ENCODE measurements around the gene BLACAT1. TPM values are rescaled to one million over a fixed set of nuclear protein-coding genes. Genes with fewer than 3 reads are reported as not detected.
"Not testable (repeated sequence)": the region's sequence is repeated elsewhere in the genome, so short reads cannot be mapped to it uniquely, and the experiment has no call there.

Gene BLACAT1
- total RNA-seq, 1 experiment from 2014 or later, result not detected

- Histone ChIP-seq H3K27me3 (replicated peaks) (peaks cover 26% of the 10 kb centered on the region), H3K9me3 (replicated peaks) (no peaks in the 10 kb centered on the region), H3K27ac (no peak overlapping the region), H3K36me3 (no peaks in the 10 kb centered on the region), H3K4me1 (replicated peaks) (no peaks in the 10 kb centered on the region), H3K4me3 (no peak overlapping the region)
- DNase-seq (ENCODE audit: low read depth in 1 of 2, low spot score in 2 of 2), result no peak
Measured at GRCh38 chr1:205437570-205437969, 18.3 kb downstream of the BLACAT1 start.

DNA sequence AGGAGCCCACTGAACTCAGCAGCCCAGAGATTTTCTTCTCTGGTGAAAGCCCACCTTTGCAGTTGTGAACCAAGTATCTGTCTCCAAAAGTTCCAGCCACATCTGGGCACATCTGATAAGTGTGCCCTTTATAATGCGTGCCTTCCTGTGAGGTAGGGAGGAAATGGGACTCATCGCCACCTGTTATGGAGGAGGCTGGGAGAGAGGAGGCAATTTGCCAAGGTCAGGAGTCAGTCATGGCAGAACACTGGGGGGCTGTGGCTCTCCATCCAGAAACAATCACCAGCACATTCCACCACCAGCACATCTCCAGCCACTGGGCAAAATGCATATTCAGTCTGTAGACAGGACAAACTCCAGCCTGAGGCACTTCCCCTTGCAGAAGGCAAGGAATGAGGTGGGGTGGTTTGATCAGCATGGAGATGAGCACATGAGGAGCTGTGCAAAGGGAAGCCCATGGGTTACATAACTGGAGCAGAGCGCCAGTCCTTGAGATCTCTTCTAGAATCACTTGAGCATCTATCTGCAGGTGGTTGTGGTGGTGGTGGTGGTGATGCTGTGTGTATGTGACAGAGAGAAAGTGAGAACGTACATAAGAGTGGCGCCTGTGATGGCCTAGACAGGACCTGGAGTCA is 19.0 kb downstream of the BLACAT1 start:
- no peak overlapping the region for H3K27ac ChIP-seq

GRCh38 chr1:205435578-205436573 is 20.0 kb downstream of the BLACAT1 start:
- DNase-seq (ENCODE audit: low read depth in 1 of 2, low spot score in 2 of 2), result no peak
- Histone ChIP-seq H3K36me3 (no peaks in the 10 kb centered on the region), H3K9me3 (replicated peaks) (no peaks in the 10 kb centered on the region), H3K4me3 (no peak overlapping the region), H3K27me3 (replicated peaks) (peaks cover 33% of the 10 kb centered on the region), H3K4me1 (replicated peaks) (no peaks in the 10 kb centered on the region), H3K27ac (no peak overlapping the region)

More for the DNA sequence above, 19.0 kb downstream of the BLACAT1 start:
- H3K4me1 ChIP-seq (replicated peaks), result no peaks in the 10 kb centered on the region
- H3K36me3 ChIP-seq, result no peaks in the 10 kb centered on the region
- no peaks in the 10 kb centered on the region for H3K9me3 ChIP-seq (replicated peaks)
- no peak overlapping the region for H3K4me3 ChIP-seq
- peaks cover 27% of the 10 kb centered on the region for H3K27me3 ChIP-seq (replicated peaks)
- DNase-seq (ENCODE audit: low read depth in 1 of 2, low spot score in 2 of 2), result no peak

DNA sequence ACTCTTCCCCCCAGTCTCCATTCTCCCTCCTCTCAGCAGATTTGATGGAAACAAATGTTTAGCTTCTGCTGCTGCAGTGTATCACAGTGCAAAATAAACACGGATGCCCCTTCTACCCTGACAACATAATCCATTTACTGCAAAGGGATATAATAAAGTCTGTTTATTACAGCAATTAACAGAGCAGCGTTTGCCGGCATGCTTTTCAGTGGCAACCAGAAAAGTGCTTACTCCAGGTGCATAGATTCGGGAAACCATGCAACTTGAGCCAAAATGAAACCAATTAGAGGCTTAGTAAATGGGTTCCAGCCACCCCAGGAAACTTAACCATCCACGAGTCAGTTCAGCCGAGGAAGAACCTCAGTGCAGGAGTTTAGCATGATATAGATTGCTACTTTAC is 21.1 kb downstream of the BLACAT1 start:
- Histone ChIP-seq H3K36me3 (no peaks in the 10 kb centered on the region), H3K4me1 (replicated peaks) (no peaks in the 10 kb centered on the region), H3K4me3 (no peak overlapping the region), H3K27ac (no peak overlapping the region), H3K9me3 (replicated peaks) (no peaks in the 10 kb centered on the region), H3K27me3 (replicated peaks) (peaks cover 37% of the 10 kb centered on the region)
- no peak for DNase-seq (ENCODE audit: low read depth in 1 of 2, low spot score in 2 of 2)

GRCh38 chr1:205432692-205433091 is 23.2 kb downstream of the BLACAT1 start:
- H3K27me3 ChIP-seq (replicated peaks), result peaks cover 37% of the 10 kb centered on the region
- not testable (repeated sequence) for H3K36me3 ChIP-seq; H3K9me3 ChIP-seq (replicated peaks); H3K4me3 ChIP-seq; H3K4me1 ChIP-seq (replicated peaks); DNase-seq (ENCODE audit: low read depth in 1 of 2, low spot score in 2 of 2); H3K27ac ChIP-seq

- Histone ChIP-seq H3K4me1 (replicated peaks) (no peaks in the 10 kb centered on the region), H3K9me3 (replicated peaks) (no peaks in the 10 kb centered on the region), H3K27me3 (replicated peaks) (peaks cover 43% of the 10 kb centered on the region), H3K36me3 (no peaks in the 10 kb centered on the region), H3K4me3 (no peak overlapping the region), H3K27ac (no peak overlapping the region)
- DNase-seq (ENCODE audit: low read depth in 1 of 2, low spot score in 2 of 2), result no peak
Measured at GRCh38 chr1:205432116-205432515, 23.7 kb downstream of the BLACAT1 start.

DNA sequence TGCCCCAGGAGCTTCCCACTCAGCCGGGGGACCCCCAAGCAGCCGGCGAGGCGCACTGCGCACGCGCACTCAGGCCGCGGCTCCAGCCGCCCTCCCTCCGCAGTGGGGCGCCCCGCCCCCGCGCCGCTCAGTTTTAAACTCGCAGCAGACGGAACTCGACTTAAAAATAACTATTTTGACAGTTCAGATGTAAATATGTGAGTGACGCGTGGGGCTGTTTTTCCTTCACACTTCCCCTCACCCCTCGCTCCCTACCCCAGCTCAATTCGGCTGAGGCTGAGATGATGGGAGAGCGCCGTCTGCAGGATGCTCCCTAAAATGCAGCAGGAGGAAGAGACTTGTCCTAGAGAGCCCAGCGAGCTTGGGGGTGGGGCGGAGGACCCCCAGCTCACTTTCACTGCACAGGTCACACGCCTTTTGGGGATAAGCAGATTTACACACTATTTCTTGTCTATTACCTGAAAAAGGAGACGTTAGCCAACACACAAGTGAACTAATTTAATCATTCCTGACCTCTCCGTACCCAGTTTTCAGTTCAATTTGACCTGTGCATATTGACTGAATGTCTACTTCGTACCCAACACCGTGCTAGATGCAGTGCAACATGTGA is 25.0 kb downstream of the BLACAT1 start:
- H3K9me3 ChIP-seq (replicated peaks), result no peaks in the 10 kb centered on the region
- peaks cover 50% of the 10 kb centered on the region for H3K27me3 ChIP-seq (replicated peaks)
- DNase-seq (ENCODE audit: low read depth in 1 of 2, low spot score in 2 of 2), result peak in 1 of 2 experiments; percentile 56
- no peaks in the 10 kb centered on the region for H3K4me1 ChIP-seq (replicated peaks)
- peak overlapping the region; percentile 20 for H3K4me3 ChIP-seq
- no peaks in the 10 kb centered on the region for H3K36me3 ChIP-seq
- H3K27ac ChIP-seq, result no peak overlapping the region

DNA sequence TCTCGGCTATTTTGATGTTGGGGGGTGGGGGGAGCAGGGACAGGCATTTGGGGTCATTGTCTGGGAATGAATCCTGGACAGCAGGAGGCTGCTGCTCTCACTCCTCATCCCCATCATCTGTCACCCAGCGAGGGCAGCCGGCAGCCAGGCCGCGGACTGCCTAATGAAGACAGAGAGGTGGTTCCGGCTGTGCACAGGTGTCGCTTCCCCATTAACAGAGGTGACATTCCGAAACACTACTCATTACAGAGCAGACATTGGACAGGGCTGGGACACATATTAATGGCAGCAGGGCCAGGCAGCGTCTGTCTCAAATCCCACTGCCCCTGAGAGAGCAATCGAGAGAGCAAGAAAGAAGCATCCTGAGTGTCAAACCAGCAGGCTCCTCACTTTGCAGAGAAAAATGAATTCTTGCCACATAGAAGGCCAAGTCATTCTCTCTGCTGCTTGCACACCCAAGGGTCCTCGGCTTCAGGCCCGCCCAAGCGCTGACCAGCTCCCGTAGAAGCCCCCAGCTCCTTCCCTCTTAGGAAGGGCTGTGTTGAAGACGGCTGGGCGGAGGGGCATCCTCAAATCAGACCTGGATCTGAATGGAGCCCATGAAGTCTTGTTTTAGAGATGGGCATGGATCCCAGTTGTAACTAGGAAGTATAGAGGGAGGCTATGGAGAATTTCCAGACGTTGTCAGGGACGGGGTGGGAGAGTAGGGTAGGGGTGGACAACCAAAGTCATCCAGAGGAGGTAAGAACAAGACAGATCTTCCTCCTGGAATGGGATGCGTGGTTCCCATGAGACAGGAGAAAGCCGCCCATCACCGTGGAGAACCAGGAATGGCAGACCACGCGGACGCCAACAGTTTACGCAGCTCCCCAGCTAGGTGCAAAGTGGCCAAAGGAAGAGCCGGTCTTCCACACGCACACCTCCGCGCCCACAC is 25.8 kb downstream of the BLACAT1 start:
- Histone ChIP-seq H3K36me3 (no peaks in the 10 kb centered on the region), H3K27ac (no peak overlapping the region), H3K27me3 (replicated peaks) (peaks cover 50% of the 10 kb centered on the region), H3K4me1 (replicated peaks) (no peaks in the 10 kb centered on the region), H3K4me3 (peak overlapping the region; percentile 20; the same call in 1 of the 2 replicates), H3K9me3 (replicated peaks) (no peaks in the 10 kb centered on the region)
- no peak for DNase-seq (ENCODE audit: low read depth in 1 of 2, low spot score in 2 of 2)

DNA sequence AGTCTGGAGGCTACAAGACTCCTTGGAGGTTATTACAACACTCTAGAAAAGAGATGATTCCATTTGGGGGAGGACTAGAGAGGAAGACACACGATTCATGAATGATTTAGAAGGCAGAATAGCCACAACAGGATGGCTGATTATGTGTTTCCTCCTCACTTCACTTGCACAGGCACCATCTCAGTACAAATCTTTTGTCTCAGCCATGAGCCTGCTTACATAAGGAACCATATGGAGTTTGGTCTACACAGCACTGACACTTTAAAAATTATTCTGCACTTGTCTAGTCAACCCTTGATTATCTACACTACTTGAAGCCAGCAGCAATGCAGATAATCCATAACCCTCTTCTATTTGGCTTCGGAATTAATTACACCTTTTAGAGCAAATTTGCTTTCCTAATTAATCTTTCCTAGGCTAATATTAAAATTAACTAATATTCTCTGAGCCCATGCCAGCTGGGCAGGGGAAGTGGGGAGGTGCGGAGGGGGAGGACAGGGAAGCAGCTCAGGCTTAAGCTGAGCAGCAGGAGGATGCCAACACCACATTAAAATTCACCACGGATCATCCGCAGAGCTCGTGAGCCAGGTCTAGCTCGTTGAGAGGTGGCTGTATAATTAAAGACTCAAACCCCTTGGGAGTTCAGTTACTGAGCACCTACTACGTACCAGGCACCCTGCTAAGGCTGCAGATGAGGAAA is 30.8 kb downstream of the BLACAT1 start:
- H3K36me3 ChIP-seq, result no peaks in the 10 kb centered on the region
- H3K9me3 ChIP-seq (replicated peaks), result no peaks in the 10 kb centered on the region
- H3K27me3 ChIP-seq (replicated peaks), result peaks cover 78% of the 10 kb centered on the region

GRCh38 chr1:205423814-205424399 is 31.9 kb downstream of the BLACAT1 start:
- no peak overlapping the region for H3K27ac ChIP-seq
- H3K27me3 ChIP-seq (replicated peaks), result peaks cover 82% of the 10 kb centered on the region
- DNase-seq (ENCODE audit: low read depth in 1 of 2, low spot score in 2 of 2), result no peak
- H3K4me3 ChIP-seq, result no peak overlapping the region
- no peaks in the 10 kb centered on the region for H3K9me3 ChIP-seq (replicated peaks)
- no peaks in the 10 kb centered on the region for H3K4me1 ChIP-seq (replicated peaks)
- no peaks in the 10 kb centered on the region for H3K36me3 ChIP-seq

More for the DNA sequence above, 30.8 kb downstream of the BLACAT1 start:
- no peak overlapping the region for H3K27ac ChIP-seq
- no peaks in the 10 kb centered on the region for H3K4me1 ChIP-seq (replicated peaks)
- no peak overlapping the region for H3K4me3 ChIP-seq
- DNase-seq (ENCODE audit: low read depth in 1 of 2, low spot score in 2 of 2), result peak in 1 of 2 experiments; percentile 24

DNA sequence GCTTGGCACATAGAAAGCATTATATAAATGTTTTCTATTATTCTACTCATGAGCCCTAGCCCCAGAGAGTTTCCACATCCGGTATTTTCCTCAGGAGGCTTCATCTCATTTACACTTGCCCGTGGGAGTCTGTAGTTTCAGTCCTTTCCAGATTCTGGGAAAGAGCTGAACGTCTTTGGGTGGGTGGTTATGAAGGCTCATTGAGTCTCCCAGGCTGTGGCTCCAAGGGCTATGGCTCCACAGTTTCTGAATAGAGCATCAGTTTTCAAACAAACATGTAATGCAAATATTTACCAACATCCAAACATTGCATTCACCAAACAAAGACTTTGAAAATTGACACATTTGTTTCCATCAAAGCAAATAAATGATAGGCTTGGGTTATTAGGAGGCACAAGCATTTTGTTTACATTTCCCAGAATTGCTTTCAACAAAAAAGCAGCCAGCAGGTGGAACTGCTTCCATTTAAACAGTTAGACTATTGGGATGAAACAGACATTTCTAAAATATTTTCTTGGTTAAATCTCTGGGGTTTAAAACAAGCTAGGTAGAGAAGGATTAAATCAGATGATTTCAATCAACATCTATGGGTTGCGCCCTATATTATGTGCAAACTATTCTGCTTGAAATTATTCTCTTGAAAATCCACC is 32.7 kb downstream of the BLACAT1 start:
- Histone ChIP-seq H3K27ac (no peak overlapping the region), H3K4me1 (replicated peaks) (no peaks in the 10 kb centered on the region), H3K27me3 (replicated peaks) (peaks cover 79% of the 10 kb centered on the region), H3K9me3 (replicated peaks) (no peaks in the 10 kb centered on the region), H3K4me3 (no peak overlapping the region), H3K36me3 (no peaks in the 10 kb centered on the region)
- DNase-seq (ENCODE audit: low read depth in 1 of 2, low spot score in 2 of 2), result no peak

DNA sequence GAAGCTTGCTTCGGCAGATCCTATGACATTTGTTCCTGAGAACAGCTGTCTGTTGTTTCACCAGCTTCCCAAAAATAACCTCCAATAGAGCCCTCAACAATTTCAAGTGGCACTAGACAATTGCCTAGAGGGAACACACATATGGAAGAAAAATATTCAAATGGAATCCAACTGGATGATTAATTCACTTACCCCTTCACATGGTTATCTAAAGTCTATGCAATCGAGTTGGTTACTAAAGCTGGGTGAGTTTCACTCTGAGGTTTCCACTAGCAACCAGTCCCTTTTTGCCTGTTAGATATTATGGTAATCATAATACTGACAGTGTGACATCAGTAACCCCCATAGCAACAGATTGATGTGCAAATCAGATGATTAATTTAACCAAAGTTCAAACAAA is 34.0 kb downstream of the BLACAT1 start, which contains the start of gene LEMD1:
TSS of gene LEMD1 (minus strand) at position 259 of the 400 bp plus-strand sequence. CDS start 1,520 bp downstream, outside the sequence.
- no peaks in the 10 kb centered on the region for H3K9me3 ChIP-seq (replicated peaks)
- H3K36me3 ChIP-seq, result no peaks in the 10 kb centered on the region
- no peaks in the 10 kb centered on the region for H3K4me1 ChIP-seq (replicated peaks)
- no peak within 1 kb of the TSS for H3K4me3 ChIP-seq
- peaks cover 68% of the 10 kb centered on the region for H3K27me3 ChIP-seq (replicated peaks)
- no peak for DNase-seq (ENCODE audit: low read depth in 1 of 2, low spot score in 2 of 2)
- H3K27ac ChIP-seq, result no peak within 1 kb of the TSS

Data from SJSA1 (cell line).